Measurements from ENCODE around the gene OOSP2. TPM values are rescaled to one million over a fixed set of nuclear protein-coding genes. Genes with fewer than 3 reads are reported as not detected.

Gene OOSP2
- total RNA-seq, 1 donor from 2014 or later = not detected

DNA sequence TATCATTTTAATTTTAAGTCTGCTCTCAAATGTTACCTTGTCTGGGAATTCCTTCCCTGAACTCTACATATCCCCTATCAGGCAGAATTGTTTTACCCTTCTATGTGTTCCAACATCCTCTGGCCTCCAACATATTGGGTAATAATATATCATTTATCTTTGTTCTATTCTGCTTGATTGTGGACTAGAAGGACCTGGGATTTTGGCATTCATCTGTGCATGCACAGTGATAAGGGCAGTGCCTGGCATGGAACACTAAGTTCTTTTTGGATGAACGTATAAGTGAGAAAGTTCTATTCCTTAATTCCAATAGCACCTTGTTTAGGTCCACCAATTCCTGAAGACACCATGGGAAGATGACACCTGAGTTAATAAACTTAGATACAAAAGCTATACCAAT is 47.0 kb downstream of the OOSP2 start:
- Mint-ChIP-seq H3K4me3 (ENCODE audit: low read depth) (no peak overlapping the region), H3K9me3 (no peaks in the 10 kb centered on the region), H3K27ac (no peak overlapping the region), H3K36me3 (ENCODE audit: low read depth) (no peaks in the 10 kb centered on the region), H3K27me3 (ENCODE audit: low read depth) (peaks cover 2% of the 10 kb centered on the region), H3K4me1 (ENCODE audit: low read depth) (no peaks in the 10 kb centered on the region)
- intact Hi-C loops (cut with micrococcal nuclease) = no loop called here
- no peak for DNase-seq (ENCODE audit: low spot score)

GRCh38 chr11:60088364-60088763 is 48.2 kb downstream of the OOSP2 start, which contains the start of gene MS4A2:
TSS of gene MS4A2 (plus strand) at chr11:60088664. CDS start at chr11:60088766, 102 bp downstream.
- DNase-seq (ENCODE audit: low spot score) = no peak
- Mint-ChIP-seq H3K4me1 (ENCODE audit: low read depth) (no peaks in the 10 kb centered on the region), H3K9me3 (no peaks in the 10 kb centered on the region), H3K27ac (no peak within 1 kb of the TSS), H3K4me3 (ENCODE audit: low read depth) (no peak within 1 kb of the TSS), H3K36me3 (ENCODE audit: low read depth) (no peaks in the 10 kb centered on the region), H3K27me3 (ENCODE audit: low read depth) (no peaks in the 10 kb centered on the region)
- intact Hi-C loops (cut with micrococcal nuclease) = no loop called here

DNA sequence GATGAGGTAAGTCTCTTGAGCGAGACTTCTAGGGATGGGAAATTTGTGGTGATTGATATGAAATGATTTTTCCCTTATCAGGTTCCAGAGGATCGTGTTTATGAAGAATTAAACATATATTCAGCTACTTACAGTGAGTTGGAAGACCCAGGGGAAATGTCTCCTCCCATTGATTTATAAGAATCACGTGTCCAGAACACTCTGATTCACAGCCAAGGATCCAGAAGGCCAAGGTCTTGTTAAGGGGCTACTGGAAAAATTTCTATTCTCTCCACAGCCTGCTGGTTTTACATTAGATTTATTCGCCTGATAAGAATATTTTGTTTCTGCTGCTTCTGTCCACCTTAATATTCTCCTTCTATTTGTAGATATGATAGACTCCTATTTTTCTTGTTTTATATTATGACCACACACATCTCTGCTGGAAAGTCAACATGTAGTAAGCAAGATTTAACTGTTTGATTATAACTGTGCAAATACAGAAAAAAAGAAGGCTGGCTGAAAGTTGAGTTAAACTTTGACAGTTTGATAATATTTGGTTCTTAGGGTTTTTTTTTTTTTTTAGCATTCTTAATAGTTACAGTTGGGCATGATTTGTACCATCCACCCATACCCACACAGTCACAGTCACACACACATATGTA is 55.4 kb downstream of the OOSP2 start:
- Mint-ChIP-seq H3K27ac (no peak overlapping the region), H3K27me3 (ENCODE audit: low read depth) (no peaks in the 10 kb centered on the region), H3K36me3 (ENCODE audit: low read depth) (no peaks in the 10 kb centered on the region), H3K4me3 (ENCODE audit: low read depth) (no peak overlapping the region), H3K4me1 (ENCODE audit: low read depth) (no peaks in the 10 kb centered on the region), H3K9me3 (no peaks in the 10 kb centered on the region)
- DNase-seq (ENCODE audit: low spot score) = no peak
- intact Hi-C loops (cut with micrococcal nuclease) = no loop called here

DNA sequence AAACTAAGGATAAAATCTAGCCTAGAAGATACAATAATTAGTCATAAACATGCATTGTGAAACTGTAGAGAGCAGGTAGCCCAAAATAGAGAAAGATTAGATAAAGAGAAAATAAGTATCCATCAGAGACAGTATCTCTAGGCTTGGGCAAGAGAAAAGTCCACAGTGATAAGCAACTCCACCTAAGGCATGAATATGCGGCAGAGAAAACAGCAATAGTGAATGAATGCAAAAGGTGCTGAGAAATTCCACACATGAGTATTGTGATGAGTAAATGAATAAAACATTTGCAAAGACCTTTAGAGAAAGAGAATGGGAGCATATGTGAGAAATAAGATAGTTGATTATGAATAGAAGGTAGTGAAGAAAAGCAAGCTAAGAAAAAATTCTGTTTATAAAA is 57.0 kb downstream of the OOSP2 start:
- no peaks in the 10 kb centered on the region for H3K27me3 Mint-ChIP-seq (ENCODE audit: low read depth)
- intact Hi-C loops (cut with micrococcal nuclease) = no loop called here
- no peak for DNase-seq (ENCODE audit: low spot score)
- H3K27ac Mint-ChIP-seq = no peak overlapping the region
- H3K36me3 Mint-ChIP-seq (ENCODE audit: low read depth) = no peaks in the 10 kb centered on the region
- H3K9me3 Mint-ChIP-seq = no peaks in the 10 kb centered on the region
- H3K4me1 Mint-ChIP-seq (ENCODE audit: low read depth) = no peaks in the 10 kb centered on the region
- no peak overlapping the region for H3K4me3 Mint-ChIP-seq (ENCODE audit: low read depth)

Other genes with a start within 250 kb of the OOSP2 start
- gene MRPL16, start 229.6 kb upstream of the OOSP2 start, total RNA-seq = 87.7 and 90.4 TPM in 2 replicates
- gene CBLIF, start 194.9 kb upstream of the OOSP2 start, total RNA-seq = not detected in 2 replicates
- 0.25 TPM in 1 of 2 replicates, not detected in the other for gene TCN1, start 173.9 kb upstream of the OOSP2 start, total RNA-seq
- not detected in 2 replicates for gene OOSP3, start 161.6 kb upstream of the OOSP2 start, total RNA-seq
- not detected in 2 replicates for gene OOSP1, start 102.0 kb upstream of the OOSP2 start, total RNA-seq
- gene OOSP4A, start 76.4 kb upstream of the OOSP2 start, total RNA-seq = not detected in 2 replicates
- gene OOSP4B, start 23.2 kb upstream of the OOSP2 start, total RNA-seq = not detected in 2 replicates
- gene MS4A3, start 16.3 kb downstream of the OOSP2 start, total RNA-seq = not detected in 2 replicates
- not detected in 2 replicates for gene MS4A2, start 48.3 kb downstream of the OOSP2 start, total RNA-seq
- gene MS4A6A, start 142.7 kb downstream of the OOSP2 start, total RNA-seq = not detected in 2 replicates
- not detected in 2 replicates for gene MS4A4E, start 202.7 kb downstream of the OOSP2 start, total RNA-seq
- gene MS4A4A, start 240.3 kb downstream of the OOSP2 start, total RNA-seq = not detected in 2 replicates

All from activated T-helper 2 cell treated with anti-CD3 and anti-CD28 coated beads, Interferon-gamma antibody, Interleukin-2, Interleukin-4, amounts not matched to agents 10 μg/mL and 5 μg/mL and 100 μg/mL, durations not matched to agents 14 hours and 24 hours and 36 hours (primary cell).